ENCODE results near the gene COBL.
"Not testable (repeated sequence)": the region's sequence is repeated elsewhere in the genome, so short reads cannot be mapped to it uniquely, and the experiment has no call there.

GRCh38 chr7:50990214-50990613 lies 326.4 kb downstream of the COBL start:
- TF ChIP-seq, protein P1, sequence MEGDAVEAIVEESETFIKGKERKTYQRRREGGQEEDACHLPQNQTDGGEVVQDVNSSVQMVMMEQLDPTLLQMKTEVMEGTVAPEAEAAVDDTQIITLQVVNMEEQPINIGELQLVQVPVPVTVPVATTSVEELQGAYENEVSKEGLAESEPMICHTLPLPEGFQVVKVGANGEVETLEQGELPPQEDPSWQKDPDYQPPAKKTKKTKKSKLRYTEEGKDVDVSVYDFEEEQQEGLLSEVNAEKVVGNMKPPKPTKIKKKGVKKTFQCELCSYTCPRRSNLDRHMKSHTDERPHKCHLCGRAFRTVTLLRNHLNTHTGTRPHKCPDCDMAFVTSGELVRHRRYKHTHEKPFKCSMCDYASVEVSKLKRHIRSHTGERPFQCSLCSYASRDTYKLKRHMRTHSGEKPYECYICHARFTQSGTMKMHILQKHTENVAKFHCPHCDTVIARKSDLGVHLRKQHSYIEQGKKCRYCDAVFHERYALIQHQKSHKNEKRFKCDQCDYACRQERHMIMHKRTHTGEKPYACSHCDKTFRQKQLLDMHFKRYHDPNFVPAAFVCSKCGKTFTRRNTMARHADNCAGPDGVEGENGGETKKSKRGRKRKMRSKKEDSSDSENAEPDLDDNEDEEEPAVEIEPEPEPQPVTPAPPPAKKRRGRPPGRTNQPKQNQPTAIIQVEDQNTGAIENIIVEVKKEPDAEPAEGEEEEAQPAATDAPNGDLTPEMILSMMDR (IDR thresholded peaks at IDR 0.05), result not testable (repeated sequence)
- not testable (repeated sequence) for TF ChIP-seq REST (IDR thresholded peaks at IDR 0.05; ENCODE audit: insufficient read depth in 1 of 2, low read depth in 2 of 2, low read length in 1 of 2); POLR2AphosphoS5 (IDR thresholded peaks at IDR 0.05; ENCODE audit: low read depth, low read length)
